Fibroblast of the aortic adventitia (primary cell): Measurements from ENCODE around the gene MXD3. TPM values are rescaled to one million over a fixed set of nuclear protein-coding genes. Genes with fewer than 3 reads are reported as not detected.

Experiments
- DNase-seq: peaks from one replicate; pipeline ENCODE4 v3.0.0-alpha.2; 2010; ENCODE audit warnings: low read depth
- H3K4me3 ChIP-seq: 2 replicates; pipeline ENCODE4 v1.5.1; 2011; ENCODE audit warnings: low read depth, mild to moderate bottlenecking, control low read depth, low read length, moderate library complexity
- total RNA-seq: library from RNA; depleted of rRNA; stranded (reverse); fragments of >200 nt; gene quantifications from 2 replicates; pipeline ENCODE4 v1.2.3, GENCODE V29; 2012; ENCODE audit warnings: low replicate concordance
- TF ChIP-seq, protein P1 (sequence below): IDR thresholded peaks from 2 replicates; pipeline ENCODE4 v1.5.1; 2011; ENCODE audit warnings: mild to moderate bottlenecking, low read length, control low read depth, inconsistent platforms; ENCODE audit not compliant: insufficient read depth

The MXD3 gene
- total RNA-seq, 1 donor, result 17.5 TPM

DNA sequence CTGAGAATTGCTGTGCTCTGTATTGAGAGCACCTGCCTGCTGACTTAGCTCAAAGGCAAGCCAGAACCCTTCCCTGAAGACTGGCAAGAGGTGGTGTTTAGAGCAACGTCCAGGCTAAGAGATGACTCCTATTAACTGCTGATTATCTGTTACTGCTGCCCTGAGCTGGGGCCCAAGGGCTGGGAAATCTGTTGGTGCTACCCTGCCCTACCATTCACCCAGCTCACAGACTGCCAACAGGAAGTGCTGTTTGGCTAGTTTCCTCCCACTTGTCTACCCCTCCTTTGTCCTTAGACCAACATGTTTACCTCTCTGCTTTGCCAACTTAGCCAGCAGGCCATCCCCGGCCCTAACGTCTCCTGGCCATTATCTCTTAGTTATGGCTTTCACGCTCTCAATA lies 15.1 kb downstream of the MXD3 start:
- TF ChIP-seq, protein P1, sequence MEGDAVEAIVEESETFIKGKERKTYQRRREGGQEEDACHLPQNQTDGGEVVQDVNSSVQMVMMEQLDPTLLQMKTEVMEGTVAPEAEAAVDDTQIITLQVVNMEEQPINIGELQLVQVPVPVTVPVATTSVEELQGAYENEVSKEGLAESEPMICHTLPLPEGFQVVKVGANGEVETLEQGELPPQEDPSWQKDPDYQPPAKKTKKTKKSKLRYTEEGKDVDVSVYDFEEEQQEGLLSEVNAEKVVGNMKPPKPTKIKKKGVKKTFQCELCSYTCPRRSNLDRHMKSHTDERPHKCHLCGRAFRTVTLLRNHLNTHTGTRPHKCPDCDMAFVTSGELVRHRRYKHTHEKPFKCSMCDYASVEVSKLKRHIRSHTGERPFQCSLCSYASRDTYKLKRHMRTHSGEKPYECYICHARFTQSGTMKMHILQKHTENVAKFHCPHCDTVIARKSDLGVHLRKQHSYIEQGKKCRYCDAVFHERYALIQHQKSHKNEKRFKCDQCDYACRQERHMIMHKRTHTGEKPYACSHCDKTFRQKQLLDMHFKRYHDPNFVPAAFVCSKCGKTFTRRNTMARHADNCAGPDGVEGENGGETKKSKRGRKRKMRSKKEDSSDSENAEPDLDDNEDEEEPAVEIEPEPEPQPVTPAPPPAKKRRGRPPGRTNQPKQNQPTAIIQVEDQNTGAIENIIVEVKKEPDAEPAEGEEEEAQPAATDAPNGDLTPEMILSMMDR, result no peak
- no peak overlapping the region for H3K4me3 ChIP-seq
- no peak for DNase-seq

DNA sequence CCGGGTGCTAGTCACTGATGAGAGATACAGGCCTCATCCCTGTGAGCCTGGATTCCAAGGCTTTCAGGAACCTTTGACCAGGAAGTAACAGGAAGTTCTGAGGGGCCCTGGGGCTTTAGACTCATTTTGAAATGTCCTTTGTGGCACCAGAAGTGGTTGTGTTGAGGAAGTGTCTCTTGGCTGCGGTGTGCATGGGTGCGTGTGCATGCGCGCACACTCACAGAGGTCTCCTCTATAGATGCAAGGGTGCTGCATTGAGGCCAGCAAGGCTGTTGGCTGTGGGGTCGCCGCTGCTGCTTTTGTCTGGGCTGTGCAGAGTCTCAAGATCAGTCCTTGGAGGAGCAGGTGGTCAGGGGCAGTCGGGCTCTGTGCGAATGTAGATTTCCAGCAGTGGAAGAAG lies 15.8 kb downstream of the MXD3 start:
- TF ChIP-seq, protein P1, result no peak
- no peak overlapping the region for H3K4me3 ChIP-seq
- no peak for DNase-seq

DNA sequence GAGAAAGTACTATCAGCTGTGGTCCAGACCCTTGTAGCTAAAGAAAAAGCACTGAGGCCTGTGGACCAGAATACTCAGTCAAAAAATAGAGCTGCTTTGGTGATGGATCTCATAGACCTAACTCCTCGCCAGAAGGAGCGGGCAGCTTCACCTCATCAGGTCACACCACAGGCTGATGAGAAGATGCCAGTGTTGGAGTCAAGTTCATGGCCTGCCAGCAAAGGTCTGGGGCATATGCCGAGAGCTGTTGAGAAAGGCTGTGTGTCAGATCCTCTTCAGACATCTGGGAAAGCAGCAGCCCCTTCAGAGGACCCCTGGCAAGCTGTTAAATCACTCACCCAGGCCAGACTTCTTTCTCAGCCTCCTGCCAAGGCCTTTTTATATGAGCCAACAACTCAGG lies 17.1 kb downstream of the MXD3 start:
- H3K4me3 ChIP-seq, result no peak overlapping the region
- TF ChIP-seq, protein P1, result no peak
- DNase-seq, result no peak

DNA sequence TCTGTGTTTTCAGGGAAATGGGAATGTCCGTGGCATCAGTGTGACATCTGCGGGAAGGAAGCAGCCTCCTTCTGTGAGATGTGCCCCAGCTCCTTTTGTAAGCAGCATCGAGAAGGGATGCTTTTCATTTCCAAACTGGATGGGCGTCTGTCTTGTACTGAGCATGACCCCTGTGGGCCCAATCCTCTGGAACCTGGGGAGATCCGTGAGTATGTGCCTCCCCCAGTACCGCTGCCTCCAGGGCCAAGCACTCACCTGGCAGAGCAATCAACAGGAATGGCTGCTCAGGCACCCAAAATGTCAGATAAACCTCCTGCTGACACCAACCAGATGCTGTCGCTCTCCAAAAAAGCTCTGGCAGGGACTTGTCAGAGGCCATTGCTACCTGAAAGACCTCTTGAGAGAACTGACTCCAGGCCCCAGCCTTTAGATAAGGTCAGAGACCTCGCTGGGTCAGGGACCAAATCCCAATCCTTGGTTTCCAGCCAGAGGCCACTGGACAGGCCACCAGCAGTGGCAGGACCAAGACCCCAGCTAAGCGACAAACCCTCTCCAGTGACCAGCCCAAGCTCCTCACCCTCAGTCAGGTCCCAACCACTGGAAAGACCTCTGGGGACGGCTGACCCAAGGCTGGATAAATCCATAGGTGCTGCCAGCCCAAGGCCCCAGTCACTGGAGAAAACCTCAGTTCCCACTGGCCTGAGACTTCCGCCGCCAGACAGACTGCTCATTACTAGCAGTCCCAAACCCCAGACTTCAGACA lies 17.7 kb downstream of the MXD3 start:
- TF ChIP-seq, protein P1, result no peak
- DNase-seq, result no peak

DNA sequence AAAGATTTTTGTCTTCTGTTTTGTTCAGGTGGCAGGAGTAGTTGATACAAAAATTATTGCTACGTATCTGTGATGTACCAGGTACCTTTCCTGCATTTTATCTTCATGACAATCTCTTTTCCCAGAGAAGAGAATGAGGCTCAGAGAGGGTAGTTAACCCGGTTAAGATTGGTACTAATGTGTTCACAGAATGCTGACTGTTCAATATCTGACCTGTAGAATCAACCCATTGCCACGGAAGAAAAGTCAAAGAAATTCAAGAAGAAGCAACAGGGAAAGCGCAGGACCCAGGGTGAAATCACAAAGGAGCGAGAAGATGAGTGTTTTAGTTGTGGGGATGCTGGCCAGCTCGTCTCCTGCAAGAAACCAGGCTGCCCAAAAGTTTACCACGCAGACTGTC lies 20.0 kb downstream of the MXD3 start:
- TF ChIP-seq, protein P1, result no peak
- DNase-seq, result no peak
- no peak overlapping the region for H3K4me3 ChIP-seq

More for the DNA sequence above, 17.7 kb downstream of the MXD3 start:
- H3K4me3 ChIP-seq, result no peak overlapping the region

DNA sequence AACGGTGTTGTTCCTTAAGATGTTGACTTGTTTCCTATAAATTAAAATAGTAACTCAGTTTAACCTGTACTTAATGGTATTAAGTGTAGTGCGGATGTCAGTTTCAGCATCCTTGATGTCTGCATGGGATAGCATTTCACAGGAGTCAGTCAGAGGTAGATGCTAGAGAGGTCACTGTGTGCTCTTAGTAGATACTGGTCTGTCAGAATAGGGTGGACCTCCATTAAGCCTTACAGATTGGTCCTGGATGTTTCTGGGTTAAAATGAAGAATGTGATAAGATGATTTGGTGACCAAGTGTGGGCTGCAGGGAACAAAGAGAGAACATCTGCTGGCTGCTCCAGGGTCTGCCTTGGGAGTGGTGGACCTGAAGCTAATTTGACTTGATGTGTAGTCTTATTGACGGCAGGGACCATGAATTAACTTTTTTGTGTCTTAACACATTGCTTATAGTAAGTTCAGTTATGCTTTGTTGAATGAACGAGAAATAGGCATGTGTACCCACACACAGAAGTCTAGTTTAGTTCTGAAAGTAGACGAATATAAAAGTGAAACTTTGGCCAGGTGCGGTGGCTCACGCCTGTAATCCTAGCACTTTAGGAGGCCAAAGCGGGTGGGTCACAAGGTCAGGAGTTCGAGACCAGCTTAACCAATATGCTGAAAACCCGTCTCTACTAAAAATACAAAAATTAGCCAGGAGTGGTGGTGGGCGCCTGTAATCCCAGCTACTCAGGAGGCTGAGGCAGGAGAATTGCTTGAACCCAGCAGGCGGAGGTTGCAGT lies 20.7 kb downstream of the MXD3 start:
- no peak overlapping the region for H3K4me3 ChIP-seq
- TF ChIP-seq, protein P1, result no peak
- no peak for DNase-seq
